T-helper 2 cell treated with Interferon-gamma antibody and Interleukin-4, amounts not matched to agents 5 μg/mL and 100 μg/mL, for 36 hours (primary cell): ENCODE results near the gene ANAPC10.

Source experiments
- DNase-seq: peaks from one replicate; pipeline ENCODE4 v3.0.0; 2021; ENCODE audit warnings: low spot score
- H3K27ac Mint-ChIP-seq: one replicate; pipeline ENCODE4 v1.8.0; 2021; ENCODE audit warnings: mild to moderate bottlenecking, mixed read lengths
- H3K27me3 Mint-ChIP-seq: one replicate; pipeline ENCODE4 v1.8.0; 2021; ENCODE audit warnings: low read depth, mixed read lengths
- H3K36me3 Mint-ChIP-seq: one replicate; pipeline ENCODE4 v1.8.0; 2021; ENCODE audit warnings: low read depth, mixed read lengths
- H3K4me1 Mint-ChIP-seq: one replicate; pipeline ENCODE4 v1.8.0; 2021; ENCODE audit warnings: low read depth, mixed read lengths
- H3K4me3 Mint-ChIP-seq: one replicate; pipeline ENCODE4 v1.8.0; 2022; ENCODE audit warnings: mild to moderate bottlenecking, moderate library complexity, mixed read lengths
- H3K9me3 Mint-ChIP-seq: one replicate; pipeline ENCODE4 v1.8.0; 2021; ENCODE audit warnings: mixed read lengths

Gene ANAPC10

DNA sequence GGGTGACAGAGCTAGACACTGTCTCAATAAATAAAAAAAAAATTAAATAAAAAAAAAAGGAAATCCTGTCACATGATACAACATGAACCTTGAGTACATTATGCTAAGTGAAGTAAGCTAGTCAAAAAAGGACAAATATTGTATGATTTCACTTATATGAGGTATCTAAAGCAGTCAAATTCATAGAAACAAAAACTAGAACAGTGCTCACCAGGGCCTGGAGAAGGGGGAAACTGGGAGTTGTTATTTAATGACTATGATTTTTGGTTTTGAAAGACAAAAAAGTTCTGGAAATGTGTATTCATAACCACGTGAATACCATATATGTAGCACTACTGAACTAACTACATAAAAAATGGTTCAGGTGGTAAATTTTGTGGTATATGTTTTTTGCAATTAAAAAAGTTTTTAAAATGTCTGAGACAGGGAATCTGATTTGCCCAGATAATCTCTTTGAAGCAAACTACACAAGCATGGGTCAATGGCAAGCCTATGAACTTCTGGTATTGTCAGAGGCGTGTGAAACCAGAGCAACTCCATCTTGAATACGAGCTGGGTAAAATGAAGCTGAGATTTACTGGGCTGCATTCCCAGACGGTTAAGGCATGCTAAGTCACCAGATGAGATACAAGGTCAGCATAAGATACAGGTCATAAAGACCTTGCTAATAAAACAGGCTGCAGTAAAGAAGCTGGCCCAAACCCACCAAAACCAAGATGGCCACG lies 42.3 kb downstream of the ANAPC10 start:
- Mint-ChIP-seq H3K4me1 (peaks cover 22% of the 10 kb centered on the region), H3K36me3 (peaks cover 14% of the 10 kb centered on the region)

DNA sequence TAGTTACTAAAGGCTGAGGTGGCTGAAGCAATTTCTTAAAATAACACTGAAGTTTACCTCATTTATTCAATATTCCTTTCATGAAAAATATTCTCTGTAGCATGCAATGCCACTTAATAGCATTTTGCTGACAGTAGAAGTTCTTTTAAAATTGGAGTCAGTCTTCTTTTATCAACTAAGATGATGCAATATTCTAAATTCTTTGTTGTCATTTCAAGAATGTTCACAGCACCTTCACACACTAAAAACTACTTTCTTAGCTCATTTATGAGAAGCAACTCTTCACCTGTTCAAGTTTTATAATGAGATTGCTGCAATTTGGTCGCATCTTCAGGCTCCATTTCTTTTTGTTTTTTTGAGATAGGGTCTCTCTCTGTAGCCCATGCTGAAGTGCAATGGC lies 48.8 kb downstream of the ANAPC10 start:
- no peak for DNase-seq
- no peak overlapping the region for H3K27ac Mint-ChIP-seq
- no peaks in the 10 kb centered on the region for H3K9me3 Mint-ChIP-seq
- peaks cover 18% of the 10 kb centered on the region for H3K36me3 Mint-ChIP-seq
- H3K27me3 Mint-ChIP-seq: no peaks in the 10 kb centered on the region
- H3K4me3 Mint-ChIP-seq: no peak overlapping the region
- peaks cover 2% of the 10 kb centered on the region for H3K4me1 Mint-ChIP-seq

More for the DNA sequence above, 42.3 kb downstream of the ANAPC10 start:
- no peak for DNase-seq
- Mint-ChIP-seq H3K27me3 (no peaks in the 10 kb centered on the region), H3K27ac (no peak overlapping the region), H3K9me3 (no peaks in the 10 kb centered on the region), H3K4me3 (no peak overlapping the region)

DNA sequence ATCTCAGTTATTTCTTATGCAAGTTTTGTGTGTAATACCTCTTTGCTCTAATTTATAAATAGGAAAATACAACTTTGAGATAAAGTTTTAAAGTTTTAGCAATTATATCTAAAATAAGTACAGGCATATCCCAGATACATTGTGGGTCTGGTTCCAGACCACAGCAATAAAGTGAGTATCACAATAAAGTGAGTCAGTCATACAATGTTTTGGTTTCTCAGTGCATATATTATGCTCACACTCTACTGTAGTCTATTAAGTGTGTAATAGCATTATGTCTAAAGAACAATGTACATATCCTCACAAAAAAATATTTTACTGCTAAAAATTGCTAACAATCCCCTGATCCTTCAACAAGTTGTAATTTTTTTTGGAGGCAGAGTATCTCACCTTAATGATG lies 49.2 kb downstream of the ANAPC10 start:
- H3K27me3 Mint-ChIP-seq: no peaks in the 10 kb centered on the region
- H3K4me1 Mint-ChIP-seq: peaks cover 4% of the 10 kb centered on the region
- H3K36me3 Mint-ChIP-seq: peaks cover 18% of the 10 kb centered on the region
- H3K9me3 Mint-ChIP-seq: no peaks in the 10 kb centered on the region
- DNase-seq: no peak
- no peak overlapping the region for H3K27ac Mint-ChIP-seq
- H3K4me3 Mint-ChIP-seq: no peak overlapping the region

DNA sequence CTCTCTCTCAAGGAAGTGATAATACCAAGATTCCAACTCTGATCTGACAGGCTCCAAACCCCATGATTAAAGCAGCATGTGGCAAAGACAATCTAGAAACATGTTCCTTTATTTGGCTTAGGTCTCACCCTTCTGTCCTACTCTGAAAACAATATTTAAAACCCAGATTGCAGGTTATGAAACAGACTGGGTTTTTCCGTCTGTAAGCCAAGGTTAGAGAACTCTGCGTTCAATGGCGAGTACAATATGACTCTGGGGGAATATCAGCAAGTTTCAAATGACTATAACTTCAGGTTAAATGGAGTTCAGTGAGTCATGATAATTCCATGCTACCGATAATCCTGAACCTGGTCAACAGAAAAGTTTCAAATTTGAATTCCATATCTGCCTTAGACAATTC lies 50.8 kb downstream of the ANAPC10 start:
- H3K27ac Mint-ChIP-seq: no peak overlapping the region
- no peak overlapping the region for H3K4me3 Mint-ChIP-seq
- H3K9me3 Mint-ChIP-seq: no peaks in the 10 kb centered on the region
- H3K27me3 Mint-ChIP-seq: no peaks in the 10 kb centered on the region
- DNase-seq: no peak
- peaks cover 4% of the 10 kb centered on the region for H3K4me1 Mint-ChIP-seq
- H3K36me3 Mint-ChIP-seq: peaks cover 18% of the 10 kb centered on the region

DNA sequence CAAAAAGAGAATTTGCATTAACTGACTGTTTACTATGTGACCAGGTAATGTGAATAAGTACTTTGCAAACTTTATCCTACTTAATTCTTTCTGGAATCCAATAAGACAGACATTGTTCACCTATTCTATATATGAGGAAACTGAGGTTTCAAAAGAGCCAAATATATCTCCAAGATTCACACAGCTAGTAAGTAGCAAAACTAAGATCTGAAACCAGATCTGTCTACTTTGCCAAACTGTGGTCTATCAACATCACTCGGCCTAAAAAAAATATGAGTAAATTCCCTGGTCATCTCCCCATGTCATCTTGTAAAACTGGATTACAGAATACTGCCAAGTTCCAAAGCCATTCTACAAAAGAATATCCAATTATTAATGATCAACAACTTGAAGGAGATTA lies 52.8 kb downstream of the ANAPC10 start:
- Mint-ChIP-seq H3K9me3 (no peaks in the 10 kb centered on the region), H3K27me3 (no peaks in the 10 kb centered on the region), H3K4me1 (peaks cover 6% of the 10 kb centered on the region), H3K36me3 (peaks cover 9% of the 10 kb centered on the region), H3K4me3 (no peak overlapping the region), H3K27ac (no peak overlapping the region)
- DNase-seq: no peak

DNA sequence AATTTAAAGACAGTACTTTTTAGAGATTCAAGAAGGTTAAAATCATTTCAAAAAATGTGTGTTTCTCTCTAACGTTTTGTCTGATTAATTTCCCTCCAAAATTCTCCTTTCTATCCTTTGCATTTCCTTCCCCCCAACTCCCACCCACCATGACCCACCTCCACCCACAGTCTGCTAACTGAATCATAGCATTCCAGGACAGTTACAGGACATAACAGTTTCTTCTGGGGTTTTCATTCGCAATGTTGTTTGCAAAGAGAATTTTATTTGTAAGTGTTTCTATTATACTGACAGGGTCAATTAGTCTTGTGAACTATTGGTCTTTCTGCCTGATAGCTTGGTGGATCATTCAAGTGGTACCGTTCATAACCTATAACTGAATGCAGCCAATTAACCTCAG lies 53.7 kb downstream of the ANAPC10 start:
- DNase-seq: no peak
- peaks cover 6% of the 10 kb centered on the region for H3K4me1 Mint-ChIP-seq
- peaks cover 2% of the 10 kb centered on the region for H3K36me3 Mint-ChIP-seq

DNA sequence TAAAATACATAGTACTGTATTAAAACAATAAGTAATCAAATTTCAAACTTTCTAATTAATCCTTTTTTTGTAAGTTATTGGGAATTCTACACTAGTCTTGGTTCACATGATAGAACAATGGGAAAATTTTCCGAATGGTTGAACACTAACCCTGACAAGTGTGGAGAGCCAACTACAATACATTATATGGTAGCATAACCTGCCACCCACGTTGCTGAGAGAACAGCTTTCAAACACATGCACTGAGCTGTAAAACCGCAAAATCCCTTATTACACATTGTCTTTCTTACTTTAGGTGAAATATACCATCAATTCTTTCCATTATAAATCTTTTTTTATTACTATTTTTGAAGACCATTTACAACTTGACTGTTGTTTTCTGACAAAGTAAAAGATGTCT lies 54.7 kb downstream of the ANAPC10 start:
- no peak for DNase-seq
- H3K4me1 Mint-ChIP-seq: peaks cover 6% of the 10 kb centered on the region
- no peak overlapping the region for H3K27ac Mint-ChIP-seq
- H3K4me3 Mint-ChIP-seq: no peak overlapping the region
- no peaks in the 10 kb centered on the region for H3K27me3 Mint-ChIP-seq
- no peaks in the 10 kb centered on the region for H3K9me3 Mint-ChIP-seq
- H3K36me3 Mint-ChIP-seq: peaks cover 2% of the 10 kb centered on the region

More for the DNA sequence above, 53.7 kb downstream of the ANAPC10 start:
- H3K4me3 Mint-ChIP-seq: no peak overlapping the region
- no peaks in the 10 kb centered on the region for H3K27me3 Mint-ChIP-seq
- H3K9me3 Mint-ChIP-seq: no peaks in the 10 kb centered on the region
- H3K27ac Mint-ChIP-seq: no peak overlapping the region

DNA sequence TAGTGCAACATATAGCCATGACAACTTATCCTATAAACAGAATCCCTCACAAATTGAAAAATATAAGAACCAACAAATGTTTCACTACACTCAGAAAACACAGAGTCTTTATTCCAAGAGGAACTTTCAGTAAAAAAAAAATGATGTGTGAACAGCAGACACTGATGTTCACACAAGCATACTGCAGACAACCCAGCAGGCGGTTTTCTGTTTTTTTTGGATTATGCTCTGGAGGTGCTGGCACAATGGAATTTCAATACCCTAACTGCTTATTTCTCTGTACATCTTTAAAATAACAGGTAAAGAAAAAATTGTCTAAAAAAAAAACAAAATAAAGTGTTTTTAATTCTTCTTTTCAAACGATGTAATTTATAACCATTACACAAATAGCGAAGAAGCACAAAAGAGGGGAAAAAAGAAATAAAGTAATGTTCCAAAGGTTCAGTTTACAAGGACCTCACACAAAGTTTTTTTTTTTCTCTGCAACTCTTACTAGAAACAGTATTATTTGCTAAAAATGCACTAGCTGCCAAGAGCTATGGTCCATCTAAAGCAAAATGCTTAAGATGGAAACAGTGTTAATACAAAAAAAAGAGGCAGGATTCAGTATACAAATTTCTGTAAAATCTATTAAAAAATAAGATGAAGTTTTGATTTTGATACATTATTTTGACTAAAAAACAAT lies 55.3 kb downstream of the ANAPC10 start:
- Mint-ChIP-seq H3K4me1 (peaks cover 6% of the 10 kb centered on the region), H3K9me3 (no peaks in the 10 kb centered on the region), H3K4me3 (no peak overlapping the region), H3K27me3 (no peaks in the 10 kb centered on the region), H3K36me3 (peaks cover 2% of the 10 kb centered on the region), H3K27ac (no peak overlapping the region)
- no peak for DNase-seq

DNA sequence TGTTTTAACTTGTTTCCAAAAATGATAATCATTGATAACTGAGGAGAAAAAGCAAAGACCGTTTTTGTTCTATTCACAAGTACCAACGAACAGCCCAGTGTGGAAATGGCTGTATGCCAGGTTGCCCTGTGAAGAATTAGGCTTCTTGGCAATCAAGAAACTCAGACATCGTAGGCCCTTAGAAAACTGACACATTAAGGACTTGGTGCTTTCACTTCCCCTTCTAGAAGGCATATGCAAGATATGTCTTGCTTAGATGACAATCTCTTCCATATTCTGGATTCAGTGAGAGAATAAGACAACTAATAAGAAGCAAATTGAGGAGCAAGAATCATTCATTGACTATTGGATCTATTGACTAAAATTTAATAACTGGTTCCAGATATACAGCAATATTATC lies 56.6 kb downstream of the ANAPC10 start:
- Mint-ChIP-seq H3K36me3 (peaks cover 2% of the 10 kb centered on the region), H3K4me1 (peaks cover 4% of the 10 kb centered on the region), H3K9me3 (no peaks in the 10 kb centered on the region), H3K27ac (no peak overlapping the region), H3K4me3 (no peak overlapping the region), H3K27me3 (no peaks in the 10 kb centered on the region)
- DNase-seq: no peak

DNA sequence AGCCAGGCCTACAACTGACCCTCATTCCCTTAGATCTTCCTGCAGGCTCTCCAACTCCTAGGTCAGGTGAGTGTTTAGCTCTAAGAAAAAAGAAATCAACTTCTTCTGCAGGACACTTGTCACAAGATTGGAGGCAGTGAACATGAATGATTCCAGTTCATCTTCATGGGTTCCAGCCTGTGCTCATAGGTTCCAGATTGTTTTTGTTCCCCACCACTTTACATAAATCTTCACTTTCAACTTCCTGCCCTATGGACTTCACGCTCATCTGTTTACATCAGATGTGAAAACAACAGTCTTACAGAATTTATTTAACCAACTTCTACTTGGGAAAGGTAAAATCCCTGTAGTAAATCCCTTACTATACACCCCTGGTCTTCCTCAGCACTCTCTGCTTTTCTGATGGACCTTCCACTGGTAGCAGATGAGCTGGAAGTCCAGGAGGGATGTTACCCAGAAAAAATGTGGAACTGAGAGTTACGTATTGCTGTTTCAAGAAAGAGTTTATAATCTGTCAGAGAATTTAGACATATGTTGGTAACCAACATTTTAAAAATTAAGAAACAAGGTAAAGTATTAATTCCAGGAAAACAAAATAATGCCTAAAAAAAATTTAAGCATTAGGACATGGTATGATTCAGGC lies 62.4 kb downstream of the ANAPC10 start:
- Mint-ChIP-seq H3K27me3 (no peaks in the 10 kb centered on the region), H3K9me3 (peaks cover 5% of the 10 kb centered on the region), H3K4me1 (peaks cover 8% of the 10 kb centered on the region), H3K36me3 (peaks cover 42% of the 10 kb centered on the region), H3K4me3 (no peak overlapping the region), H3K27ac (peak overlapping the region; percentile 21)
- DNase-seq: no peak

DNA sequence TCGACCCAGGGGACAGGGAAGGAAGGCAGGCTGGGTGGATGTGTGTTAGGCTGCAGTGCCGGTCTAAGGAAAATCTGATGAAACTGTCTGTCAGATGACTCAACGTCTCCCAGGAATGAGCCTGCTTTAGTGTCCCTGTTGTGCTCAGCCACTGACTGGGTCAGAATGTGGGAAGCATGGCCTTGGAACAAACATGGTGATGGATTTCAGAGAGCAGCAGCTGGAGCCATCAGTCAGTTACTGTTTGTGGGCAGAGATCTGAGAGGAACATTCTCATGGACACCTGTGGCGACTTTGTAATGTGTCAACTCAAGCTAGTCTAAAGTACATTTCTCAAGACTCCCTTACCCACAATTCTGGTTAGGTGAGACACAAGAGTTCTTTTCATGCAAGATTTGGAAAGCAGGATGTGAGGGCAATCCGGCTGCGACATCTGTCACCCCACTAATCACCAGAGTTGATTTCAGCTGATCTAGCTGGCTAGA lies 63.2 kb downstream of the ANAPC10 start:
- Mint-ChIP-seq H3K4me1 (peaks cover 8% of the 10 kb centered on the region), H3K36me3 (peaks cover 42% of the 10 kb centered on the region), H3K27ac (no peak overlapping the region), H3K27me3 (no peaks in the 10 kb centered on the region), H3K4me3 (no peak overlapping the region), H3K9me3 (peaks cover 5% of the 10 kb centered on the region)
- DNase-seq: no peak

DNA sequence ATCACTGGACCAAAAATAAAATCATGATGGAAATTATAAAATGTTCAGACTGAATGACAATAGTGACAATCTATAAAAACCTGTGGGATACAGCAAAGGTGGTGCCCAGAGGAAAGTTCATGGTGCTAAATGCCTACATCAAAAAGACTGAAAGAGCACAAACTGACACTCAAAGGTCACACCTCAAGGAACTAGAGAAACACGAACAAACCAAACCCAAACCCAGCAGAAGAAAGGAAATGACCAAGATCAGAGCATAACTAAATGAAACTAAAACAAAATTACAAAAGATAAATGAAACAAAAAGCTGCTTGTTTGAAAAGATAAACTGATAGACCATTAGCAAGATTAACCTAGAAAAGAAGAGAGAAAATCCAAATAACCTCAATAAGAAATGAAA lies 78.7 kb downstream of the ANAPC10 start:
- H3K27me3 Mint-ChIP-seq: no peaks in the 10 kb centered on the region
- peak; percentile 8 for DNase-seq
- peak overlapping the region; percentile 90 for H3K27ac Mint-ChIP-seq
- H3K36me3 Mint-ChIP-seq: peaks cover 67% of the 10 kb centered on the region
- H3K9me3 Mint-ChIP-seq: peaks cover 36% of the 10 kb centered on the region
- peak overlapping the region; percentile 64 for H3K4me3 Mint-ChIP-seq
- peaks cover 26% of the 10 kb centered on the region for H3K4me1 Mint-ChIP-seq

DNA sequence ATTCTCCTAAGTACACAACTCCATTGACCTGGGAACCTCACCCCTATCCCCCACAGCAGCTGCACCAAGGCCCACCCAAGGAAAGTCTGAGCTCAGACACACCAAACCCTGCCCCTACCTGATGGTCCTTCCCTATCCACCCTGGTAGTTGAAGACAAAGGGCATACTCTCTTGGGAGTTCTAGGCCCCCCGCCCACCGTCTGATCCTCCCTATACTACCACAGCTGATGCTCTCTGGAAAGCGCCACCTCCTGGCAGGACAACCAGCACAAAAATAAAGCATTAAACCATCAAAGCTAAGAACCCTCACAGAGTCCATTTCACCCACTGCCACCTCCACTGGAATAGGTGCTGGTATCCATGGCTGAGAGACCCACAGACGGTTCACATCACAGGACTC lies 83.6 kb downstream of the ANAPC10 start:
- no peak overlapping the region for H3K27ac Mint-ChIP-seq
- no peak for DNase-seq
- H3K9me3 Mint-ChIP-seq: peaks cover 8% of the 10 kb centered on the region
- H3K4me1 Mint-ChIP-seq: peaks cover 15% of the 10 kb centered on the region
- H3K4me3 Mint-ChIP-seq: no peak overlapping the region
- H3K27me3 Mint-ChIP-seq: no peaks in the 10 kb centered on the region
- H3K36me3 Mint-ChIP-seq: peaks cover 34% of the 10 kb centered on the region

DNA sequence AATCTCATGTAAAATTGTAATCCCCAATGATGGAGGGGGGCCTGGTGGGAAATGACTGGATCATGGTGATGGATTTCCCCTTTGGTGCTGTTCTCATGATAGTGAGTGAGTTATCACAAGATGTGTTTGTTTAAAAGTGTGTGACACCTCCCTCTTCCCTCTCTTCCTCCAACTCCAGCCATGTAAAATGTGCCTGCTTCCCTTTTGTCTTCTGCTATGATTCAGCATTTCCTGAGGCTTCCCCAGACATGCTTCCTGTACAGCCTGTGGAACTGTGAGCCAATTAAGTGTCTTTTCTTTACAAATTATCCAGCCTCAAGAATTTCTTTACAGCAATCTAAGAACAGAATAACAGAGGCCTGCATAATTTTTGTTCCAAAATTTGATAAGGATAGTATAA lies 85.2 kb downstream of the ANAPC10 start:
- H3K4me3 Mint-ChIP-seq: no peak overlapping the region

More for the DNA sequence above, 85.2 kb downstream of the ANAPC10 start:
- Mint-ChIP-seq H3K36me3 (peaks cover 41% of the 10 kb centered on the region), H3K27me3 (no peaks in the 10 kb centered on the region), H3K27ac (peak overlapping the region; percentile 14), H3K4me1 (peaks cover 5% of the 10 kb centered on the region), H3K9me3 (peaks cover 12% of the 10 kb centered on the region)
- DNase-seq: no peak
